ENCODE results near the gene RASSF5. TPM values are rescaled to one million over a fixed set of nuclear protein-coding genes. Genes with fewer than 3 reads are reported as not detected.

The RASSF5 gene
- total and polyA plus RNA-seq, 10 of the 15 experiments (the other 5 are each of a cell fraction or from before 2014, with no cell fraction given), result 14.0 to 89.6 (median 68.9) TPM

DNA sequence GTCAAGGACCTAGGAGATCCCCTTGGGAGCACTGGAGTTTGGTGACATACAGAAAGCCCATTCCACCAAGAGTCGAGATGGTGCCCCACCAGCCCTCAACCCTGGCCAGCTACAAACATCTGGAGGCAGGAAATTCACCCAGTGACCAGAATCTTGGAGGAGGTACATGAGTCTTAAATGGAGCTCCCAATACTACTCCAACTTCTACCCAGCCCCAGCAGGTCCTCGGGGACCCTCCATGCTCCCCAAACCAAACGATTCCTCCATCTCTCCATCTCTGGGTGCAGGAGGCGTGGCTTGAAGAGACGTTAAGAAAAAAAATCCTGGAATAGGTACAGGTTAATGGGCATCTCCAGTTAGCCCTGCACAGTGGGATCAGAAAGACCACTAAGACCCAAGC lies 5.5 kb upstream of the RASSF5 start:
- intact Hi-C loops (cut with micrococcal nuclease; ENCODE audit: unreplicated experiment), result loop anchor here (10.0 kb wide), 1 partner anchor 413 kb away; no protein-coding TSS in a partner anchor
- Histone ChIP-seq H3K9me3 (replicated peaks; ENCODE audit: control insufficient read depth, insufficient read depth, low read length) (no peaks in the 10 kb centered on the region), H3K79me2 (ENCODE audit: control insufficient read depth, insufficient read depth, low read length) (no peaks in the 10 kb centered on the region), H3K4me3 (no peak overlapping the region), H2AFZ (ENCODE audit: control insufficient read depth, low read depth, low read length) (no peak overlapping the region), H3K27me3 (replicated peaks in 1 of 2; ENCODE audit: control insufficient read depth in 2 of 2, insufficient read depth in 2 of 2, low read length in 1 of 2) (no peaks in the 10 kb centered on the region), H3K36me3 (ENCODE audit: control insufficient read depth in 2 of 2, insufficient read depth in 2 of 2, low read length in 1 of 2) (peaks cover 0 to 7% of the 10 kb centered on the region in 2 experiments; a peak in 3 of 4 replicates), H3K27ac (ENCODE audit: control insufficient read depth, insufficient read depth) (no peak overlapping the region), H4K20me1 (ENCODE audit: control insufficient read depth, insufficient read depth) (no peaks in the 10 kb centered on the region), H3K4me1 (ENCODE audit: control insufficient read depth, insufficient read depth, low read length) (peaks cover 54% of the 10 kb centered on the region), H3K9ac (ENCODE audit: control insufficient read depth, insufficient read depth, low read length) (no peak overlapping the region), H3K4me2 (ENCODE audit: control insufficient read depth, insufficient read depth) (no peak overlapping the region)
- CTCF ChIA-PET, result interaction anchor here (0.8 to 2.6 kb wide), 3 partner anchors 11 to 505 kb away, joined by 3 to 7 read pairs (median 4); no protein-coding TSS in a partner anchor
- in situ Hi-C loops (cut with MboI), result no loop called here
- BruUV-seq (replicated peaks), result no TSS peak
- WGBS (ENCODE audit: insufficient coverage, insufficient replicate concordance, low lambda C conversion rate, missing lambda C conversion rate), result 75% methylated on average over 5 of the region's 5 CpGs
- POLR2A ChIA-PET, result interaction anchor here (0.6 kb wide), 1 partner anchor 14 kb away, joined by 3 read pairs; no protein-coding TSS in a partner anchor
- SMC1A ChIA-PET (ENCODE audit: uncharacterized antibody, unreplicated experiment), result interaction anchor here (0.8 to 5.6 kb wide), 3 partner anchors 14 to 162 kb away, joined by 3 to 23 read pairs (median 3); no protein-coding TSS in a partner anchor
- RAD21 ChIA-PET (ENCODE audit: unreplicated experiment), result interaction anchor here (1.2 kb wide), 1 partner anchor 32 kb away, joined by 4 read pairs; no protein-coding TSS in a partner anchor
- FAIRE-seq (no peak), ATAC-seq (no peak), DNase-seq (ENCODE audit: low read depth, low spot score) (no peak)
- no peak for TF ChIP-seq RBBP5 (conservative IDR thresholded peaks at IDR 0.05)
- TF ChIP-seq EED (IDR thresholded peaks at IDR 0.05; ENCODE audit: low read depth), result no peak
- TF ChIP-seq USF1 (IDR thresholded peaks at IDR 0.05; ENCODE audit: borderline replicate concordance, extremely low read length, insufficient read depth, low read depth, low read length), result no peak
- TF ChIP-seq SREBF1 (IDR thresholded peaks at IDR 0.05; ENCODE audit: low read length), result no peak
- TF ChIP-seq RB1 (IDR thresholded peaks at IDR 0.05; ENCODE audit: borderline replicate concordance), result no peak
- TF ChIP-seq NFIC (IDR thresholded peaks at IDR 0.05; ENCODE audit: low read depth, low read length), result no peak
- no peak for TF ChIP-seq EGR1 (IDR thresholded peaks at IDR 0.05; ENCODE audit: borderline replicate concordance in 1 of 2, low read depth in 2 of 2, low read length in 2 of 2)
- no peak for TF ChIP-seq TCF12 (IDR thresholded peaks at IDR 0.05; ENCODE audit: low read depth, low read length)
- no peak for TF ChIP-seq ZZZ3 (IDR thresholded peaks at IDR 0.05; ENCODE audit: control insufficient read depth, insufficient read length, low read depth)
- TF ChIP-seq TARDBP (IDR thresholded peaks at IDR 0.05; ENCODE audit: borderline replicate concordance), result no peak
- TF ChIP-seq LARP7 (IDR thresholded peaks at IDR 0.05), result no peak
- no peak for TF ChIP-seq E2F8 (IDR thresholded peaks at IDR 0.05; ENCODE audit: low read depth, partially characterized antibody)
- TF ChIP-seq IRF4 (IDR thresholded peaks at IDR 0.05; ENCODE audit: low read depth, low read length), result no peak
